ENCODE data around the gene PLA2G2C.
A peak's percentile ranks its signal among the peaks of the same experiment; 100 is the strongest.

PLA2G2C gene

GRCh38 chr1:20207546-20207945 lies 21.2 kb upstream of the PLA2G2C start:
- no peak for DNase-seq (ENCODE audit: low spot score)

DNA sequence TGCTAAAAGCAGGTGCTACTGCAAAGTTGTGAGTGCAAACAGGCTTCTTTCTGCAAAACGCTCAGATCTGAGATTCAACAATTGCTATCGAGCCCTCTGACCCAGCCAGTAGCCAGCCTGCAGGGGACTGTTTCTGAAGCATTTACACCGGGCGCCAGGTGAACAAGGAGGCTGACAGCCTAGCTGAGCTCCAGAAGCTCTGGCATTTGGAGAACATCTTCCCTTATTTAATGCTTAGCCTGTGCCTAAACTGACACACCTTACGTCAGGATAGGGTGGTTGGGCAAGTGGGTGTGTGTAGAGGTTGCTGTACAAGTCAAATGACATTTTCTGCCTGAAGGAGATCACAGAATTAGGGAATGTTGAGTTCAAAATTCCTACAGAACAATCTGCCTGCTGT lies 15.8 kb upstream of the PLA2G2C start:
- DNase-seq (ENCODE audit: low spot score) = no peak

- no peak for DNase-seq (ENCODE audit: low spot score)
These were observed 14.6 kb upstream of the PLA2G2C start for GRCh38 chr1:20200966-20201365.

DNA sequence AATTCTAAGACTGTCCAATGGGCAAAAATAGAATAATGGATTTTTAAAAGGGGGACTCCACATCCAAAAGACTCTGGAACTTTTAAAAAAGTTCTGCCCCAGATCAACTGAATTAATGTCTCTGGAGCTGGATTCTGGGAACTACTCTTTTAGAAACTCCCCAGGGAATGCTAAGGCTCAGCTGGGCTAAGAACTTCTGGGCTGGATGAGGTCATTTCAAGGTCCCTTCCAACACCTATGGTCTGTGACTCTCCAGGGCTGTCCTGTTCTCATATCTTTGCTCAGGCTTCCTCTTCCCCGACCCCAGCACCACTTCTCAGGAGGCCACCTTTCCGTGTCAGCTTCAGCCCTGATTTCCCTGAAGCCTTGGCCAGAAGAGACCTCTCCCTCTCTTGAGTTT lies 13.5 kb upstream of the PLA2G2C start:
- no peak for DNase-seq (ENCODE audit: low spot score)

DNA sequence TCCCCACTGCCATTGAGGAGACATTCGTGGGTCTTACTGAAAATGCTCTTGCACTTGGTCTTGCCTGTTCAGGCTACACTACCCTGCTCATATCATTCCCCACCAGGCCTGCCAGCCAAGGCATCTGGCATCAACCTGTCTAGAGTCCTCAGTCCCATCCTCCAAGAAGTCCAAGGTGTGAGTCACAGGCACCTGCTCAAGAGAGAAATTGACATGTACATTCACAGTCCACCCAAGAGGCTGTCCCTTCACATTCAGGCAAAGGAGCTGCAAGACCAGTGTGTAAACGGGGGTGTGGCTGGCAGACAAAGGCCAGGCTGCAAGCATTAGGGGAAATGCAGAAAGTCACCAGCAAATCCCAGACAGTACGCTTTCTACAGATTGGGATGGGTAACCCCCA lies 13.1 kb upstream of the PLA2G2C start:
- DNase-seq (ENCODE audit: low spot score) = no peak

- no peak for DNase-seq (ENCODE audit: low spot score)
These were observed 12.6 kb upstream of the PLA2G2C start for GRCh38 chr1:20198918-20199317.

DNA sequence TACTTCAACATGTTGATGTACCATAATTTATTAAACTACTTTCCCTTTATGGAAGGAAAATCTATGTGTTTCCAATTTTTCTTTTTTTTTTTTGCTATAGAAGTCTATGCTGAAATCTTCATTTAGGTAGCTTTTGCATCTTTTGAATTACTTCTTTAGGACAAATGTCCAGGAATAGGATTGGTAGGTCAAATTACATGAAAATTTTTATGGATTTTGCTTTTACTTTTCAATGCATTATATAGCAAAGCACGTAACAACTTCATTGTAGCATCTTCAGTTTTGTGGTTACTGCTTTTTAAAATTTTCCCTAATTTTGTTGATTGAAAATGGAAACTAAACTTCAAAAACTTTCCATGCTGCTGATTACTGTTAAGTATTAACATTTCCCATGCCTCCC lies 12.0 kb upstream of the PLA2G2C start:
- DNase-seq (ENCODE audit: low spot score) = no peak

GRCh38 chr1:20197329-20197791 lies 11.0 kb upstream of the PLA2G2C start:
- DNase-seq (ENCODE audit: low spot score) = no peak

- DNase-seq (ENCODE audit: low spot score) = no peak
These were observed 9.1 kb upstream of the PLA2G2C start for GRCh38 chr1:20195462-20195780.

DNA sequence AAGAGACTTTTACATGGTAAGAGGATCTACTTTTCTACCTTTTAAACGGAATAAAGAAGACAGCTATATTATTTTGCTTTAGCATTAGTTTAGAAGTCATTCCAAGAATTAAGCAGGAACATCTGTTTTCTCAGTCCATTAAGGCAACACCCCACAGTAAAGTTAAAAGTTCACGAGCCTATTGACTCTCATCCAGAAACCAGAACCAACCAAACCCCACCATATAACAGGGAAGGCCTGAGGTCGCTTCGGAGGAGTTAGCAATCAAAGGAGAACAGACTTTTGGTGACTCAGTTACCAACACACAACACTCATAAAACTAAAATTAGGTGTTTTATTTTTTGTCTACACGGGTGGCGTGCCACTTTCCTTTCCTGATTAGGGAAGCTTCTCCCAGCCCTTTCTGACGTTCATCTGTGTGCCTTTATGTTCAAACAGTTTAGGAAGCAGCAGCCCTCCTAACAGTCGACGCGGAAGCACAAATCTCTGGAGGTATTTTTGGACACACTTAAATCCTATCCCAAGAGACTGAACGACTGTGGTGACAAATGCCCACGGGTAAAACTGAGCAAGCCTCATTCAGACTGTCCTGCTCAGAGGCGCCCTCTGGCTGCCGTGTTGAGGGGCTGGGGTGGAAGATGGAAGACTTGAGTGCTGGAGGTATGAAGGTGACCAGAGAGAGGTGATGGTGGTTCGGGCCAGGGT lies 8.6 kb upstream of the PLA2G2C start:
- DNase-seq (ENCODE audit: low spot score) = peak; percentile 71

- DNase-seq (ENCODE audit: low spot score) = no peak
These were observed 7.9 kb upstream of the PLA2G2C start for GRCh38 chr1:20194224-20194623.

DNA sequence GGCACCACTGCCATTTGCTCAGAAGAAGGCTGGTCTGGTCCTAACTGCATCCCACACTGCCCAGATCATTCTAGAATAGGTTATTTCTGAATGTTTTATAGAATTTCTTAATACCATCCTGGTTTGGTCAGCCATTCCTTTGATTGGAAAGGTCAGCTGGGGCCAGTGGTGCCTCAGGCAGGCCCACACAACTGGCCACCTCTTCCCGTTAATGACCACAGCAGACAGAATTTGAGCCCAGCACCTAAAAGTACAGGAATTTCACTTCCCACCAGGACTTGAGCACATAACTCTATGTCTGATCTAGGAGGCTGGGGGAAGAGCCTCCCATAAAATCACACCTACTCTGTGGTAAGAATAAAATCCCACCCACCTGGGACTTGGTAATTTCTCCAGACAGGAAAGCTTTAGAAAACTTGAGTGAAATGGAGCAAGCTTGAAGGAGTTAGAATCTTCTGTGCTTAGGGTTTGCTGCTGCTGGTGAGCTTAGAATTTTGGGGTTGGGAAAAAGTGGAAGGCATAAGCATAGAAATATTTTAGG lies 6.6 kb upstream of the PLA2G2C start:
- DNase-seq (ENCODE audit: low spot score) = no peak

DNA sequence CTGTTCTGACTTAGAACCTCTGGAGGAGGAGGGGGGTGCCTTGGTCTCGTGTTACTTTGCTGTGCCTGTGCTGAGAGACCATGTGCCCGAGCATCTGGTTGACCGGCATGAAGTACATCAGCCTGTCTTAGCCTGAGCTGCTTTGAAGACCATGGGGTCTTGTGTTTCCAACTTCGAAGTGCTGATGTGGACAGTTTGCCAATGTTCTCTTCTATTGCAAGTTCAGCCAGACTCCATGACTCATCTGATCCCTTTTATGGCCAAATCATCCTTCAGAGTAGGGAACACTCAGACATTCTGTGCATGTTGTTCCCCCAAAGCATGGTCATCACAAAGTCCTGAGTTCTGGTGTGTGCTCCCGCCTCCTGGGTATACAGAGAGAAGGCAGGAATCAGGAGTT lies 6.0 kb upstream of the PLA2G2C start:
- no peak for DNase-seq (ENCODE audit: low spot score)

GRCh38 chr1:20191266-20191825 lies 5.0 kb upstream of the PLA2G2C start:
- DNase-seq (ENCODE audit: low spot score) = no peak

- DNase-seq (ENCODE audit: low spot score) = no peak
These were observed 4.2 kb upstream of the PLA2G2C start for GRCh38 chr1:20190256-20191160.

DNA sequence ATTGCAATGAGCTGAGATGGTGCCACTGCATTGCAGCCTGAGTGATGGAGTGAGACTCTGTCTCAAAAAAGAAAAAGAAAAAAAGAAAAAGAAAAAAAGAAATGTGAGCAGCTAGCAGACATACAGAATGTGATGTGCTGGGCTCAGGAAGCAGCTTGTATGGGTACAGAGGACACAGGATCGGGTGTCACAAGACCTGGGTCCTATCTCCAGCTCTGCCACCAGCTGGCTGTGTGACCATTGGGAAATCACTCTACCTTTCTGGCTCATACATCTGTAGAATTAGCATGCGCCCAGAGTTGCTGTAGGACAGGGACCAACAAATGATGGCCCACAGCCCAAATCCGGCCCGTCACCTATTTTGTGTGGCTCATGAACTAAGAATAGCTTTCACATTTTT lies 3.3 kb upstream of the PLA2G2C start:
- no peak for DNase-seq (ENCODE audit: low spot score)

DNA sequence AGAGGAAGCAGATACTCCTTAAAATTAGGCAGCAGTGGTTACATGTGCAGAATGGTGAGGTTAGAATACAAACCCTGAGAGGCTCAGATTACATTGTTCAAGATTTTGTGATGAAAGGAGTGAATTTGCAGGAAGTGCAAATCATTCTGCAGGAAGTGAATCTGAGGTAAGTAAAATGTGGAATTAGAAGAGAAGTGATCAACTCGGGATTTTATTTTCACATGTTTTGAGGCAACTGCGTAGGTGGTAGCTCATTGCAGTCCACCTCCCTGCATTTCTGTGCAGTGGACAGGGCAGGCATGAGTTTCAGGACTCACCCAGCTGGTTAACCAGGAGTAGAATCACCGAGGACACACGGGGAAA lies 2.1 kb upstream of the PLA2G2C start:
- DNase-seq (ENCODE audit: low spot score) = no peak

DNA sequence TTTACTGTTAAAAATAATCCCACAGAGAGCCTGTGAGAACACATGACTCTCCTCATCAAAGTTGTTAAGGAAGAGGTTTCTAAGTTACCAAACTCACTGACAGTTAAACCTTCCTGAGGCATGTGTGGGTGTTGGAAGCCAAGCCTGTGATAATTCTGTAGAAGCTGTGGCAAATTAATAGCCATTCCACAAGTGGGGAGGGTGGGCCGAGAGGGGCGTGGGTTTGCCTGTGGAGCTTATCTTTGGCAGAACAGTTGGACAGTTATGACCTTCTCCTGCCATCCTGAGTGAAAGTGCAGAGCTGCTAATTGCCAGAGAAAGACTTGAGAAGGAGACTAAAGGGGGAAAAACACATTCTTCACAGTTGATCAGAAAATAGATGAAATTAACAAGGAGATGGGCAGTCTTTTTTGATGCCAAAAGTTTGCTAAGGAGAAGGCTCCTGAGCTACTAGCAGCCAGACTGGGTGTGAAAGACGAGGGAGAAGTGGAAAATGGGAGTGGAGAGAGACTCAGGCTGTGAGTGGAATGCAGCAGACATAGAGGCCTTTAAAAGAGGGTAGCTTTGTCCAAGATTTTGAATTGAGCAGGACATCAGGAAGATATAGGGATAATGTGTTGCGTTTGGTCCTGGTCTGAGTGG lies 1.6 kb upstream of the PLA2G2C start:
- DNase-seq (ENCODE audit: low spot score) = no peak

DNA sequence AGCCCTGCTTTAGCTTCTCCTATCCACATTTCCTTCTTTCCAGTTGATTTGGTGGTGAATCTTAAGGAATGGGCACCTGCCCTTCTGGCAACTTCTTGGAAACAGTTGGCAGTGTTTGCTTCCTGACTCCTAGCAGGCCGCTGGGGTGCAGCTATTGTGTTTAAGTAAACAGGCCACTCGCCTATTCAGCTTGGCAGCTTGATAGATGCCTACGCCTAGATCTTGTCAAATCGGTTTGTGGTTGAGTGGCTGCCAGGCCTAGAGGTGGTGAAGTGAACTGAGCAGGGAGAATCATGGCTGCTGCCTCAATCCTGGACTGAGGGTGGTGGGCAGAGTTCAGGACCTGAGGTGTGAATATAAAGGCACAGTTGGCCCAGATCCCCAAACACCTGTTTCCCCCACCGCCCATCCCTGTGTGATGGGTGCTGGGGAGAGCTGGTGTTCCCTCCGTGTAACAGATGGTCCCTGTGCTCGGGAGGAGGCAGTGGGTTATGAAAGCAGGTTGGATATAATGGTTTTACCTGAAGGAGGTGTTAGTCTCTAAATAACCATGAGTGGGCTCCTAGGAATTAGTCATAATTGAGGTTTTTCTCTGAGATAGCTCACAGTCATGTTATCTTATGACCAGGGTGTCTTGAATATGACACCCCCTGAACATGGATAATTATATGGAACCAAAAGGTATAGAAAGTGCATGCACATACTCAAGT lies 940 bp upstream of the PLA2G2C start:
- no peak for DNase-seq (ENCODE audit: low spot score)

- no peak for DNase-seq (ENCODE audit: low spot score)
These were observed 1.1 kb downstream of the PLA2G2C start for GRCh38 chr1:20184997-20185833.

DNA sequence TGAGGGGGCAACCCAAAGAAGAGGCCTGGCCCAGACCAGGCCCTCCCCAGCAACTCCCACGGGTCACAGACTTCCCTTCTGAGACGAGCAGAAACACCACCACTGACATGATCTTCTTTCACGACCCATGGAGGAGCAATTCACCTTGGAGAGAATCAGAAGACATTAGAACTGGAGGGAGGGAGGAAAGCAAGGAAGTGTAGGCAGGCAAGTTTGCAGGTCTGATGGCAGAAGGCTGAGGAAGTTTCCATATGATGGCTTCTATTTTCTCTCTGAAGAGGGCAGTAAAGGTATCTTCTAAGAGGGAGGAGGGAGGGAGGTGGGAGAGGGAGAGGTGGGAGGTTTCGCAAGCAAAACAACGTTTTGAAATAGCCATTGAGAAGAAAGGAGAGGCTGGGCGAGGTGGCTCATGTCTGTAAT lies 1.8 kb downstream of the PLA2G2C start:
- peak; percentile 47 for DNase-seq (ENCODE audit: low spot score)

Data from HuH-7 (cell line).